ENCODE results near the gene PITPNM3.

The PITPNM3 gene

GRCh38 chr17:6462692-6463091 is 93.7 kb downstream of the PITPNM3 start:
- H3K9me3 ChIP-seq (ENCODE audit: insufficient read depth, low read depth, low read length) = no peaks in the 10 kb centered on the region; the same call in 1 of the 2 replicates
- no peaks in the 10 kb centered on the region for H3K27me3 ChIP-seq (ENCODE audit: insufficient read depth, low read length)
- no peak overlapping the region for H3K27ac ChIP-seq (ENCODE audit: low read length)
- no peaks in the 10 kb centered on the region for H3K36me3 ChIP-seq (ENCODE audit: insufficient read depth, low read depth, low read length)
- no peak overlapping the region for H3K9ac ChIP-seq (ENCODE audit: low read depth, low read length)
- no peak overlapping the region for H3K4me3 ChIP-seq (ENCODE audit: low read length)
- peaks cover 19% of the 10 kb centered on the region; the same call in 1 of the 2 replicates for H3K4me1 ChIP-seq (ENCODE audit: insufficient read depth, low read length)

GRCh38 chr17:6461792-6462524 is 94.4 kb downstream of the PITPNM3 start:
- Histone ChIP-seq H3K36me3 (ENCODE audit: insufficient read depth, low read depth, low read length) (no peaks in the 10 kb centered on the region), H3K9me3 (ENCODE audit: insufficient read depth, low read depth, low read length) (no peaks in the 10 kb centered on the region; the same call in 1 of the 2 replicates), H3K4me1 (ENCODE audit: insufficient read depth, low read length) (peaks cover 21% of the 10 kb centered on the region; the same call in 1 of the 2 replicates), H3K4me3 (ENCODE audit: low read length) (no peak overlapping the region; the same call in 1 of the 2 replicates), H3K9ac (ENCODE audit: low read depth, low read length) (peak overlapping the region; percentile 40; the same call in 1 of the 2 replicates), H3K27me3 (ENCODE audit: insufficient read depth, low read length) (no peaks in the 10 kb centered on the region), H3K27ac (ENCODE audit: low read length) (no peak overlapping the region)

- Histone ChIP-seq H3K27ac (ENCODE audit: low read length) (no peak overlapping the region), H3K4me1 (ENCODE audit: insufficient read depth, low read length) (peaks cover 22% of the 10 kb centered on the region; the same call in 1 of the 2 replicates), H3K9ac (ENCODE audit: low read depth, low read length) (peak overlapping the region; percentile 40; the same call in 1 of the 2 replicates), H3K9me3 (ENCODE audit: insufficient read depth, low read depth, low read length) (no peaks in the 10 kb centered on the region), H3K4me3 (ENCODE audit: low read length) (peak overlapping the region; percentile 33; the same call in 1 of the 2 replicates), H3K36me3 (ENCODE audit: insufficient read depth, low read depth, low read length) (no peaks in the 10 kb centered on the region), H3K27me3 (ENCODE audit: insufficient read depth, low read length) (no peaks in the 10 kb centered on the region)
These were observed 95.1 kb downstream of the PITPNM3 start for GRCh38 chr17:6461246-6461645.

GRCh38 chr17:6460531-6461161 is 95.7 kb downstream of the PITPNM3 start:
- Histone ChIP-seq H3K36me3 (ENCODE audit: insufficient read depth, low read depth, low read length) (no peaks in the 10 kb centered on the region), H3K27me3 (ENCODE audit: insufficient read depth, low read length) (no peaks in the 10 kb centered on the region), H3K4me1 (ENCODE audit: insufficient read depth, low read length) (peaks cover 22% of the 10 kb centered on the region; the same call in 1 of the 2 replicates), H3K9me3 (ENCODE audit: insufficient read depth, low read depth, low read length) (no peaks in the 10 kb centered on the region), H3K4me3 (ENCODE audit: low read length) (peak overlapping the region; percentile 33; the same call in 1 of the 2 replicates), H3K27ac (ENCODE audit: low read length) (no peak overlapping the region), H3K9ac (ENCODE audit: low read depth, low read length) (peak overlapping the region; percentile 40; the same call in 1 of the 2 replicates)

- Histone ChIP-seq H3K27ac (ENCODE audit: low read length) (no peak overlapping the region), H3K4me1 (ENCODE audit: insufficient read depth, low read length) (peaks cover 22% of the 10 kb centered on the region; the same call in 1 of the 2 replicates), H3K27me3 (ENCODE audit: insufficient read depth, low read length) (peaks cover 4% of the 10 kb centered on the region), H3K4me3 (ENCODE audit: low read length) (no peak overlapping the region), H3K9me3 (ENCODE audit: insufficient read depth, low read depth, low read length) (no peaks in the 10 kb centered on the region), H3K36me3 (ENCODE audit: insufficient read depth, low read depth, low read length) (no peaks in the 10 kb centered on the region), H3K9ac (ENCODE audit: low read depth, low read length) (no peak overlapping the region)
These were observed 97.8 kb downstream of the PITPNM3 start for GRCh38 chr17:6458460-6458950.

GRCh38 chr17:6457688-6458459 is 98.5 kb downstream of the PITPNM3 start:
- H3K36me3 ChIP-seq (ENCODE audit: insufficient read depth, low read depth, low read length) = no peaks in the 10 kb centered on the region
- H3K4me1 ChIP-seq (ENCODE audit: insufficient read depth, low read length) = peaks cover 25% of the 10 kb centered on the region; the same call in 1 of the 2 replicates
- H3K4me3 ChIP-seq (ENCODE audit: low read length) = no peak overlapping the region
- H3K27ac ChIP-seq (ENCODE audit: low read length) = no peak overlapping the region
- no peaks in the 10 kb centered on the region for H3K9me3 ChIP-seq (ENCODE audit: insufficient read depth, low read depth, low read length)
- no peak overlapping the region for H3K9ac ChIP-seq (ENCODE audit: low read depth, low read length)
- H3K27me3 ChIP-seq (ENCODE audit: insufficient read depth, low read length) = peaks cover 4% of the 10 kb centered on the region

GRCh38 chr17:6456914-6457687 is 99.3 kb downstream of the PITPNM3 start:
- Histone ChIP-seq H3K27me3 (ENCODE audit: insufficient read depth, low read length) (peaks cover 4% of the 10 kb centered on the region), H3K9me3 (ENCODE audit: insufficient read depth, low read depth, low read length) (no peaks in the 10 kb centered on the region), H3K4me3 (ENCODE audit: low read length) (no peak overlapping the region), H3K4me1 (ENCODE audit: insufficient read depth, low read length) (peaks cover 26% of the 10 kb centered on the region; the same call in 1 of the 2 replicates), H3K9ac (ENCODE audit: low read depth, low read length) (no peak overlapping the region), H3K36me3 (ENCODE audit: insufficient read depth, low read depth, low read length) (peaks cover 5% of the 10 kb centered on the region; the same call in 1 of the 2 replicates), H3K27ac (ENCODE audit: low read length) (no peak overlapping the region)

GRCh38 chr17:6456321-6456720 is 100.0 kb downstream of the PITPNM3 start:
- H3K9me3 ChIP-seq (ENCODE audit: insufficient read depth, low read depth, low read length) = no peaks in the 10 kb centered on the region
- no peak overlapping the region for H3K4me3 ChIP-seq (ENCODE audit: low read length)
- peaks cover 22% of the 10 kb centered on the region; the same call in 1 of the 2 replicates for H3K4me1 ChIP-seq (ENCODE audit: insufficient read depth, low read length)
- H3K9ac ChIP-seq (ENCODE audit: low read depth, low read length) = no peak overlapping the region
- H3K36me3 ChIP-seq (ENCODE audit: insufficient read depth, low read depth, low read length) = peaks cover 9% of the 10 kb centered on the region; the same call in 1 of the 2 replicates
- no peak overlapping the region for H3K27ac ChIP-seq (ENCODE audit: low read length)
- peaks cover 4% of the 10 kb centered on the region for H3K27me3 ChIP-seq (ENCODE audit: insufficient read depth, low read length)

GRCh38 chr17:6455321-6455705 is 101.0 kb downstream of the PITPNM3 start:
- peak overlapping the region; percentile 83; the same call in 1 of the 2 replicates for H3K9ac ChIP-seq (ENCODE audit: low read depth, low read length)
- peak overlapping the region; percentile 75; the same call in 1 of the 2 replicates for H3K4me3 ChIP-seq (ENCODE audit: low read length)
- no peak overlapping the region for H3K27ac ChIP-seq (ENCODE audit: low read length)
- peaks cover 4% of the 10 kb centered on the region for H3K27me3 ChIP-seq (ENCODE audit: insufficient read depth, low read length)
- H3K9me3 ChIP-seq (ENCODE audit: insufficient read depth, low read depth, low read length) = no peaks in the 10 kb centered on the region
- peaks cover 18% of the 10 kb centered on the region; the same call in 1 of the 2 replicates for H3K36me3 ChIP-seq (ENCODE audit: insufficient read depth, low read depth, low read length)
- peaks cover 18% of the 10 kb centered on the region; the same call in 1 of the 2 replicates for H3K4me1 ChIP-seq (ENCODE audit: insufficient read depth, low read length)

GRCh38 chr17:6454495-6455320 is 101.6 kb downstream of the PITPNM3 start:
- peak overlapping the region; percentile 83; the same call in 1 of the 2 replicates for H3K9ac ChIP-seq (ENCODE audit: low read depth, low read length)
- peaks cover 24% of the 10 kb centered on the region for H3K36me3 ChIP-seq (ENCODE audit: insufficient read depth, low read depth, low read length)
- no peaks in the 10 kb centered on the region for H3K9me3 ChIP-seq (ENCODE audit: insufficient read depth, low read depth, low read length)
- peaks cover 4% of the 10 kb centered on the region for H3K27me3 ChIP-seq (ENCODE audit: insufficient read depth, low read length)
- H3K4me1 ChIP-seq (ENCODE audit: insufficient read depth, low read length) = peaks cover 17% of the 10 kb centered on the region; the same call in 1 of the 2 replicates
- H3K27ac ChIP-seq (ENCODE audit: low read length) = no peak overlapping the region
- H3K4me3 ChIP-seq (ENCODE audit: low read length) = peak overlapping the region; percentile 75

All from iPS-20b (cell line).